ENCODE results near the gene HIGD1A. TPM values are rescaled to one million over a fixed set of nuclear protein-coding genes. Genes with fewer than 3 reads are reported as not detected.

HIGD1A gene
- polyA plus RNA-seq, 1 experiment: 225 TPM

GRCh38 chr3:42753757-42754156 is 50.5 kb downstream of the HIGD1A start:
- ChIA-PET POLR2A (no interaction called here), CTCF (interaction anchor here (1.8 kb wide), 1 partner anchor 9 kb away, joined by 5 read pairs; no protein-coding TSS in a partner anchor)
- DNase-seq (ENCODE audit: low read depth, low spot score): no peak
- H3K4me3 ChIP-seq (ENCODE audit: low read depth, low read length): no peak overlapping the region
- H3K27ac ChIP-seq (ENCODE audit: low read depth, low read length): no peak overlapping the region
- no peaks in the 10 kb centered on the region for H3K9me3 ChIP-seq (ENCODE audit: control insufficient read depth, insufficient read depth, low read length)
- TF ChIP-seq CTCF (IDR thresholded peaks at IDR 0.05; ENCODE audit: low read depth, low read length): no peak
- peaks cover 23% of the 10 kb centered on the region for H3K27me3 ChIP-seq (ENCODE audit: control insufficient read depth, insufficient read depth, low read length)

GRCh38 chr3:42752961-42753360 is 51.3 kb downstream of the HIGD1A start:
- no peak for TF ChIP-seq CTCF (IDR thresholded peaks at IDR 0.05; ENCODE audit: low read depth, low read length)
- DNase-seq (ENCODE audit: low read depth, low spot score): no peak
- ChIA-PET POLR2A (no interaction called here), CTCF (interaction anchor here (1.8 kb wide), 3 partner anchors 9 to 524 kb away, joined by 4 to 5 read pairs (median 4); partner anchors contain the start of gene NKTR)
- Histone ChIP-seq H3K27ac (ENCODE audit: low read depth, low read length) (no peak overlapping the region), H3K9me3 (ENCODE audit: control insufficient read depth, insufficient read depth, low read length) (no peaks in the 10 kb centered on the region), H3K4me3 (ENCODE audit: low read depth, low read length) (no peak overlapping the region), H3K27me3 (ENCODE audit: control insufficient read depth, insufficient read depth, low read length) (peaks cover 19% of the 10 kb centered on the region)

- no peak overlapping the region for H3K4me3 ChIP-seq (ENCODE audit: low read depth, low read length)
- ChIA-PET CTCF (interaction anchor here (1.8 kb wide), 3 partner anchors 8 to 523 kb away, joined by 4 to 5 read pairs (median 4); partner anchors contain the start of gene NKTR), POLR2A (no interaction called here)
- DNase-seq (ENCODE audit: low read depth, low spot score): no peak
- no peak overlapping the region for H3K27ac ChIP-seq (ENCODE audit: low read depth, low read length)
- TF ChIP-seq CTCF (IDR thresholded peaks at IDR 0.05; ENCODE audit: low read depth, low read length): no peak
- no peaks in the 10 kb centered on the region for H3K9me3 ChIP-seq (ENCODE audit: control insufficient read depth, insufficient read depth, low read length)
- peaks cover 17% of the 10 kb centered on the region for H3K27me3 ChIP-seq (ENCODE audit: control insufficient read depth, insufficient read depth, low read length)
Observed at GRCh38 chr3:42752441-42752840, 51.8 kb downstream of the HIGD1A start.

- peaks cover 14% of the 10 kb centered on the region for H3K27me3 ChIP-seq (ENCODE audit: control insufficient read depth, insufficient read depth, low read length)
- no peaks in the 10 kb centered on the region for H3K9me3 ChIP-seq (ENCODE audit: control insufficient read depth, insufficient read depth, low read length)
- no peak overlapping the region for H3K27ac ChIP-seq (ENCODE audit: low read depth, low read length)
- CTCF ChIA-PET: interaction anchor here (0.7 to 1.8 kb wide), 4 partner anchors 69 to 522 kb away, joined by 3 to 4 read pairs (median 4); partner anchors contain the start of gene NKTR
- no peak overlapping the region for H3K4me3 ChIP-seq (ENCODE audit: low read depth, low read length)
- no peak for DNase-seq (ENCODE audit: low read depth, low spot score)
- no peak for TF ChIP-seq CTCF (IDR thresholded peaks at IDR 0.05; ENCODE audit: low read depth, low read length)
- POLR2A ChIA-PET: no interaction called here
Observed at GRCh38 chr3:42751609-42752008, 52.7 kb downstream of the HIGD1A start.

- ChIA-PET POLR2A (no interaction called here), CTCF (interaction anchor here (0.7 to 1.8 kb wide), 3 partner anchors 70 to 255 kb away, joined by 3 to 4 read pairs (median 3); partner anchors contain the start of gene NKTR)
- DNase-seq (ENCODE audit: low read depth, low spot score): no peak
- no peak overlapping the region for H3K27ac ChIP-seq (ENCODE audit: low read depth, low read length)
- H3K27me3 ChIP-seq (ENCODE audit: control insufficient read depth, insufficient read depth, low read length): peaks cover 12% of the 10 kb centered on the region
- no peaks in the 10 kb centered on the region for H3K9me3 ChIP-seq (ENCODE audit: control insufficient read depth, insufficient read depth, low read length)
- no peak for TF ChIP-seq CTCF (IDR thresholded peaks at IDR 0.05; ENCODE audit: low read depth, low read length)
- no peak overlapping the region for H3K4me3 ChIP-seq (ENCODE audit: low read depth, low read length)
Observed at GRCh38 chr3:42750834-42751233, 53.5 kb downstream of the HIGD1A start.

Measured in AG04450 (cell line).